SH-SY5Y (cell line): ENCODE data around the gene CDH8.

ENCODE experiments used
- GATA2 ChIP-seq: IDR thresholded peaks from 2 replicates; pipeline ENCODE4 v1.6.1; 2011; ENCODE audit warnings: mild to moderate bottlenecking, low read depth, low read length
- GATA3 ChIP-seq: IDR thresholded peaks from 2 replicates; pipeline ENCODE4 v1.6.1; 2011; ENCODE audit warnings: low read depth, mild to moderate bottlenecking, low read length, moderate library complexity

- TF ChIP-seq GATA2 (no peak), GATA3 (no peak)
These were observed 158.8 kb downstream of the CDH8 start for GRCh38 chr16:61877436-61877835.
